Activated CD8-positive, alpha-beta T cell treated with anti-CD3 and anti-CD28 coated beads for 36 hours (primary cell): Measurements from ENCODE around the gene DOK3. TPM values are rescaled to one million over a fixed set of nuclear protein-coding genes. Genes with fewer than 3 reads are reported as not detected.

Source experiments
- ATAC-seq: fragments of 200-7000 bp; cut with Tn5 transposase; one replicate; pipeline ENCODE4 v1.10.0; 2021; ENCODE audit warnings: mild to moderate bottlenecking, moderate library complexity
- CTCF ChIA-PET: fragments of 350-600 bp; sonication (Branson Sonifier 250); formaldehyde crosslinking; loops from one replicate; lab custom pipeline; 2021; ENCODE audit warnings: antibody characterized with exemption; lab: Charles Lee
- POLR2A ChIA-PET: fragments of 350-600 bp; sonication (Branson Sonifier 250); formaldehyde crosslinking; loops from one replicate; lab custom pipeline; 2021; ENCODE audit warnings: antibody characterized with exemption; lab: Charles Lee
- DNase-seq: peaks from one replicate; pipeline ENCODE4 v3.0.0-alpha.2; 2020
- H3K27ac Mint-ChIP-seq: one replicate; pipeline ENCODE4 v1.8.0; 2021; ENCODE audit warnings: mild to moderate bottlenecking, mixed read lengths
- H3K27me3 Mint-ChIP-seq: one replicate; pipeline ENCODE4 v1.8.0; 2021; ENCODE audit warnings: mixed read lengths
- H3K36me3 Mint-ChIP-seq: one replicate; pipeline ENCODE4 v1.8.0; 2021; ENCODE audit warnings: low read depth, mixed read lengths
- H3K4me1 Mint-ChIP-seq: one replicate; pipeline ENCODE4 v1.8.0; 2021; ENCODE audit warnings: low read depth, mixed read lengths
- H3K4me3 Mint-ChIP-seq: one replicate; pipeline ENCODE4 v1.8.0; 2021; ENCODE audit warnings: mild to moderate bottlenecking, moderate library complexity, mixed read lengths
- H3K9me3 Mint-ChIP-seq: one replicate; pipeline ENCODE4 v1.8.0; 2021; ENCODE audit warnings: mixed read lengths
- intact Hi-C: fragments of 100-400 bp; cut with micrococcal nuclease; formaldehyde crosslinking; loops from one replicate; pipeline ENCODE4 v1.10.0; 2022
- total RNA-seq, 2 experiments: library from RNA; stranded (reverse); gene quantifications; one replicate each; pipeline ENCODE4 v1.2.3, GENCODE V29; 2021
- TF ChIP-seq, protein P1 (sequence below): fragments of 200-600 bp; IDR thresholded peaks from one replicate; pipeline ENCODE4 v1.8.0; 2022; ENCODE audit warnings: antibody characterized with exemption, mild to moderate bottlenecking

Gene DOK3
- total RNA-seq, 2 experiments from 2014 or later, result 7.4 to 8.0 TPM

DNA sequence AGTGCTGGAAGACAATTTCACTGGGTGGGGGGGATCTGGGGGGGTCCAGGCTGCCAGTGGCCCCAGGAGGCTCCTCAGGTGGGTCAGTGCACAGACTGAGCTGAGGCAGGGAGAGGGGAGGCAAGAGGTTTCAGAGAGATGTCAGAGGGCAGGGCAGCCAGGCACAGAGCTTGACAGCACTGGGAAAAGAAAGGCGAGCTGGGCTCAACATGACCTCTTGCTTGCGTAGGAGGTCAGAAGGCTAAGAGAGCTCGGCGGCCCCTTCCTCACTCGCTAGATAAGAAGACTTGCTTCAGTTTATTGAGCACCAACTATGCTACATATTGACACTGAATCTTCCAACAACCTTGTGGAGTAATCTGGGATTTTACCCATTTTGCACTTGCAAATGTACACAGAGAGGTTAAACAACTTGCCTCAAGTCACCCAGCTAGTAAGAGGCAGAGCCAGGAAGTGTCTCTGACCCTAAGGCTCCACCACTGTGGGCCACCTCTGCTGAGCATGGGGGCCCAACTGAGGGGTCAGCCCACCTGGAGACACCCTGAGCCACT lies 15.8 kb downstream of the DOK3 start:
- Mint-ChIP-seq H3K4me1 (peaks cover 38% of the 10 kb centered on the region), H3K27me3 (peaks cover 7% of the 10 kb centered on the region), H3K36me3 (peaks cover 26% of the 10 kb centered on the region), H3K27ac (peak overlapping the region; percentile 78), H3K4me3 (no peak overlapping the region), H3K9me3 (no peaks in the 10 kb centered on the region)
- intact Hi-C loops, result no loop called here
- CTCF ChIA-PET, result interaction anchor here (1.4 to 4.8 kb wide), 6 partner anchors 18 to 115 kb away, joined by 3 to 30 read pairs (median 12); no protein-coding TSS in a partner anchor
- DNase-seq (no peak), ATAC-seq (no peak)
- TF ChIP-seq, protein P1, sequence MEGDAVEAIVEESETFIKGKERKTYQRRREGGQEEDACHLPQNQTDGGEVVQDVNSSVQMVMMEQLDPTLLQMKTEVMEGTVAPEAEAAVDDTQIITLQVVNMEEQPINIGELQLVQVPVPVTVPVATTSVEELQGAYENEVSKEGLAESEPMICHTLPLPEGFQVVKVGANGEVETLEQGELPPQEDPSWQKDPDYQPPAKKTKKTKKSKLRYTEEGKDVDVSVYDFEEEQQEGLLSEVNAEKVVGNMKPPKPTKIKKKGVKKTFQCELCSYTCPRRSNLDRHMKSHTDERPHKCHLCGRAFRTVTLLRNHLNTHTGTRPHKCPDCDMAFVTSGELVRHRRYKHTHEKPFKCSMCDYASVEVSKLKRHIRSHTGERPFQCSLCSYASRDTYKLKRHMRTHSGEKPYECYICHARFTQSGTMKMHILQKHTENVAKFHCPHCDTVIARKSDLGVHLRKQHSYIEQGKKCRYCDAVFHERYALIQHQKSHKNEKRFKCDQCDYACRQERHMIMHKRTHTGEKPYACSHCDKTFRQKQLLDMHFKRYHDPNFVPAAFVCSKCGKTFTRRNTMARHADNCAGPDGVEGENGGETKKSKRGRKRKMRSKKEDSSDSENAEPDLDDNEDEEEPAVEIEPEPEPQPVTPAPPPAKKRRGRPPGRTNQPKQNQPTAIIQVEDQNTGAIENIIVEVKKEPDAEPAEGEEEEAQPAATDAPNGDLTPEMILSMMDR, result no peak
- POLR2A ChIA-PET, result interaction anchor here (0.6 to 7.1 kb wide), 5 partner anchors 9 to 129 kb away, joined by 3 to 130 read pairs (median 4); partner anchors contain the start of gene DBN1

DNA sequence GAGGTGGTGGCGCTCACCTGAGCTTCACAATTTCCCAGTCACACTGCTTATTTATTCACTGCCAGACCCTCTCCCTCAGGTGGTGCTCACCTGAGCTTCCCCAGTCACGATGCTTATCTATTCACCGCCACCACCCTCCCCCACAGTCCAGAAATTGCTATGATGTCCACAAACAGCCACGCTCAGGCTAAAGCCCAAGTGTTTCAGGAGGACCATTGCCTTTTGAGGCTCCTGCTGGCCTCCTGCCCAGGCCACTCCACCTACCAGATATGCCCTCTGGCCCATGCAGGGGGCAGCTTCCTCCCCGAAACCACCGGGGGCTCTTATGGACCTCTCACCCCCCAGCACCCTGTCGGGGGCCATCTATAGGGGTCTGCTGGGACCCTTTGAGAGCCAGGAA lies 16.8 kb downstream of the DOK3 start:
- Mint-ChIP-seq H3K4me3 (no peak overlapping the region), H3K36me3 (peaks cover 33% of the 10 kb centered on the region), H3K9me3 (no peaks in the 10 kb centered on the region), H3K4me1 (peaks cover 28% of the 10 kb centered on the region), H3K27me3 (no peaks in the 10 kb centered on the region), H3K27ac (no peak overlapping the region)
- TF ChIP-seq, protein P1, result no peak
- ATAC-seq (no peak), DNase-seq (no peak)
- intact Hi-C loops, result no loop called here
- CTCF ChIA-PET, result interaction anchor here (1.0 to 4.8 kb wide), 9 partner anchors 9 to 114 kb away, joined by 3 to 30 read pairs (median 7); no protein-coding TSS in a partner anchor
- POLR2A ChIA-PET, result interaction anchor here (0.7 to 7.1 kb wide), 8 partner anchors 15 to 180 kb away, joined by 3 to 130 read pairs (median 4); partner anchors contain the start of genes DBN1 and PRR7

DNA sequence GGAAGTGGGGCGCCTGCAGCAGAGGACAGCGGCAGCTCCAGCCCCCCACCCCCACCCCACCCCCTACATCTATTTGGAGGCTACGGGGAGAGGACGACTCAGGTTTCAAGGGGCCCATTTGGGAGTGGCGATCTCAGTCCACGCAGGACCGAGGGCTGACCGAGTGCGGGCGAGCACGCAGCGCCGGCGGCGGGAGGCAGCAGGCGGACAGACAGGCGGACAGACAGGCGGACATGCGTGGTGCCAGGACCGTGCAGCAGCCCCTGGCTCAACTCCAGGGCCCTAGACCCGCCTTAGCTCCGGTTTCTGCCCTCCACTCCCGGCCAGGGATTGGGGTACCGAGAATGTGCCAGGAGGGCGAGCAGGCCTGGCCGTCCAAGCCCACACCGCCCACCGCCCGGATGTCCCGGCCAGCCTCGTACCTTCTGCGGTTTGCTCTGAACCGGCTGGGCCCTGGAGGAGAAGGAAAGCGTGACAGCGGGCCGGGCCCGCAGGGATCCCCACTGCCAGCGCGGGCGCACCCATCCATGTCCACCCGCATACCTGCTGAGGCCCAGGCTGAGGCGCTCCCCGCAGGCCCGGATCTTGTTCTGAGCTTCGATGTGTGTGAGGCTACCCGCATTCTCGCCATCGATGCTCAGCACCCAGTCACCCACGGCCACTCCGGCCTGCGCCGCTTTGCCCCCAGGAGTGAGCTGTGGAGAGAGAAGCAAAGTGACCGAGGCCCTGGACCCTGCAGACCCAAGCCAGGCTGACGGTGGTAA lies 17.5 kb downstream of the DOK3 start:
- intact Hi-C loops, result no loop called here
- no peak for DNase-seq
- Mint-ChIP-seq H3K4me3 (no peak overlapping the region), H3K27me3 (no peaks in the 10 kb centered on the region), H3K4me1 (peaks cover 27% of the 10 kb centered on the region), H3K9me3 (no peaks in the 10 kb centered on the region), H3K36me3 (peaks cover 37% of the 10 kb centered on the region), H3K27ac (no peak overlapping the region)
- no peak for ATAC-seq
- POLR2A ChIA-PET, result interaction anchor here (1.0 to 7.1 kb wide), 7 partner anchors 15 to 180 kb away, joined by 3 to 130 read pairs (median 4); partner anchors contain the start of genes DBN1 and PRR7
- TF ChIP-seq, protein P1, result no peak
- CTCF ChIA-PET, result interaction anchor here (0.7 to 4.8 kb wide), 10 partner anchors 10 to 114 kb away, joined by 3 to 30 read pairs (median 6); no protein-coding TSS in a partner anchor

DNA sequence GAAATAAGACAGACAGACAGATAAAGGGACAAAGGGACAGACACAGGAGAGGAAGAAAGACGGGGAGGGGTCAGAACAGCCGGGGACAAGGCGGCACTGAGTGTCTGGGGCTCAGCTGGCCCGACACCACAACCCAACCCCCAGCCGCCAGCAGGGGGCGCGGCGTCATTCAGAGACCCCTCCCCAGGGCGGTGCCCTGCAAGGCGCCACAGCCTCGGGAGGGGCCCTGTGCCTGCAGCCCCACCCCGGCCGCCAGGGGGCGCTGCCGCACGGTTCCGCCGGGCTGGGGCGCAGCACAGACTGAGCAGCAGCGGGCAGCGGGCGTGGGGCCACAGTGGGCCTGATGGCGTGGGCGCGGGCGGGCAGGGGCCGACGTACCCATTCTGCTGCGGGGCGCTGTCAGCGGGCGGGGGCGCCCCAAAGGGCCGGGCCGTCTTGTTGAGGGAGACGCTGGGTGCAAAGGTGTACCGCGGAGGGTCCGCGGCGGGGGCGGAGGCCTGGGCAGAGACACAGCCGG lies 18.1 kb downstream of the DOK3 start:
- no peak overlapping the region for H3K4me3 Mint-ChIP-seq

More for the DNA sequence above, 18.1 kb downstream of the DOK3 start:
- Mint-ChIP-seq H3K27ac (no peak overlapping the region), H3K27me3 (no peaks in the 10 kb centered on the region), H3K4me1 (peaks cover 27% of the 10 kb centered on the region), H3K36me3 (peaks cover 39% of the 10 kb centered on the region), H3K9me3 (no peaks in the 10 kb centered on the region)
- ChIA-PET POLR2A (interaction anchor here (1.6 to 7.1 kb wide), 2 partner anchors 14 to 44 kb away, joined by 10 to 130 read pairs; partner anchors contain the start of genes DBN1 and PRR7), CTCF (interaction anchor here (0.7 to 5.1 kb wide), 3 partner anchors 10 to 16 kb away, joined by 3 to 26 read pairs (median 3); no protein-coding TSS in a partner anchor)
- TF ChIP-seq, protein P1, result peak; percentile 84
- intact Hi-C loops, result no loop called here
- ATAC-seq (peak; percentile 37), DNase-seq (peak; percentile 60)
